ENCODE data around the gene GPD1L.

- no peak for TF ChIP-seq POLR2A (IDR thresholded peaks at IDR 0.05)
- TF ChIP-seq CTCF (IDR thresholded peaks at IDR 0.05): no peak
Observed at GRCh38 chr3:32113566-32113965, 7.1 kb downstream of the GPD1L start.
